NOMO-1 treated with DMSO at 0.1 percent for 48 hours (cell line): ENCODE results near the gene RALGPS1.

Experiments used
- DNase-seq: peaks from one replicate; lab custom pipeline; 2025; ENCODE audit not compliant: unreplicated experiment; lab: John Stamatoyannopoulos, UW

Gene RALGPS1

GRCh38 chr9:126904586-126904985, 10.0 kb upstream of the RALGPS1 start:
- DNase-seq, result no peak

- no peak for DNase-seq
Measured at GRCh38 chr9:126906091-126906490, 8.5 kb upstream of the RALGPS1 start.

GRCh38 chr9:126907058-126907457, 7.5 kb upstream of the RALGPS1 start:
- DNase-seq, result no peak

GRCh38 chr9:126915281-126915816, 767 bp downstream of the RALGPS1 start:
- no peak for DNase-seq

GRCh38 chr9:126915846-126916543, 1.4 kb downstream of the RALGPS1 start:
- no peak for DNase-seq

- no peak for DNase-seq
Measured at GRCh38 chr9:126916909-126917308, 2.3 kb downstream of the RALGPS1 start.

- no peak for DNase-seq
Measured at GRCh38 chr9:126919193-126919592, 4.6 kb downstream of the RALGPS1 start.

- no peak for DNase-seq
Measured at GRCh38 chr9:126925876-126926275, 11.3 kb downstream of the RALGPS1 start.

- DNase-seq, result no peak
Measured at GRCh38 chr9:126926364-126926763, 11.8 kb downstream of the RALGPS1 start.

- DNase-seq, result no peak
Measured at GRCh38 chr9:126927419-126927818, 12.8 kb downstream of the RALGPS1 start.

- DNase-seq, result no peak
Measured at GRCh38 chr9:126932871-126933321, 18.3 kb downstream of the RALGPS1 start.

GRCh38 chr9:126933334-126933980, 18.9 kb downstream of the RALGPS1 start:
- no peak for DNase-seq

- no peak for DNase-seq
Measured at GRCh38 chr9:126934441-126934840, 19.9 kb downstream of the RALGPS1 start.

GRCh38 chr9:126935630-126936029, 21.0 kb downstream of the RALGPS1 start:
- DNase-seq, result no peak

GRCh38 chr9:126937444-126937843, 22.9 kb downstream of the RALGPS1 start:
- no peak for DNase-seq

- no peak for DNase-seq
Measured at GRCh38 chr9:126938327-126938726, 23.7 kb downstream of the RALGPS1 start.

- DNase-seq, result no peak
Measured at GRCh38 chr9:126939821-126940221, 25.2 kb downstream of the RALGPS1 start.

GRCh38 chr9:126942399-126942798, 27.8 kb downstream of the RALGPS1 start:
- no peak for DNase-seq

GRCh38 chr9:126945682-126946081, 31.1 kb downstream of the RALGPS1 start:
- DNase-seq, result peak; percentile 79

GRCh38 chr9:126947529-126947928, 32.9 kb downstream of the RALGPS1 start:
- no peak for DNase-seq

- no peak for DNase-seq
Measured at GRCh38 chr9:126952205-126952977, 37.8 kb downstream of the RALGPS1 start.
